HG02678 (cell line): Measurements from ENCODE around the gene ARIH1.
"Not testable (repeated sequence)": the region's sequence is repeated elsewhere in the genome, so short reads cannot be mapped to it uniquely, and the experiment has no call there.

Experiments
- ATAC-seq: cut with Tn5 transposase; IDR thresholded peaks from one replicate; pipeline ENCODE4 v1.9.1; 2021; ENCODE audit warnings: mild to moderate bottlenecking, moderate library complexity; ENCODE audit not compliant: unreplicated experiment

Gene ARIH1

GRCh38 chr15:72473614-72474465, at the start of gene ARIH1:
Gene ARIH1 (plus strand): TSS chr15:72474330. CDS start chr15:72474640, 310 bp downstream.
- ATAC-seq, result peak; percentile 85

GRCh38 chr15:72426753-72427152, 47.4 kb upstream of the ARIH1 start:
- ATAC-seq, result no peak

- ATAC-seq, result no peak
Observed at GRCh38 chr15:72437650-72438316, 36.3 kb upstream of the ARIH1 start.

- ATAC-seq, result not testable (repeated sequence)
Observed at GRCh38 chr15:72442848-72443247, 31.3 kb upstream of the ARIH1 start.

- no peak for ATAC-seq
Observed at GRCh38 chr15:72445426-72445825, 28.7 kb upstream of the ARIH1 start.

GRCh38 chr15:72450805-72451204, 23.3 kb upstream of the ARIH1 start:
- ATAC-seq, result no peak

- no peak for ATAC-seq
Observed at GRCh38 chr15:72451224-72451623, 22.9 kb upstream of the ARIH1 start.

GRCh38 chr15:72456684-72457083, 17.4 kb upstream of the ARIH1 start:
- no peak for ATAC-seq

- ATAC-seq, result no peak
Observed at GRCh38 chr15:72460402-72460801, 13.7 kb upstream of the ARIH1 start.

GRCh38 chr15:72463702-72464101, 10.4 kb upstream of the ARIH1 start:
- ATAC-seq, result no peak

GRCh38 chr15:72464251-72464650, 9.9 kb upstream of the ARIH1 start:
- ATAC-seq, result no peak

- ATAC-seq, result no peak
Observed at GRCh38 chr15:72468103-72468502, 6.0 kb upstream of the ARIH1 start.

- ATAC-seq, result no peak
Observed at GRCh38 chr15:72472992-72473610, 1.0 kb upstream of the ARIH1 start.

- peak; percentile 9 for ATAC-seq
Observed at GRCh38 chr15:72474466-72474911, 359 bp downstream of the ARIH1 start.

- ATAC-seq, result peak; percentile 36
Observed at GRCh38 chr15:72474912-72475628, 940 bp downstream of the ARIH1 start.

- ATAC-seq, result no peak
Observed at GRCh38 chr15:72475674-72476073, 1.5 kb downstream of the ARIH1 start.

GRCh38 chr15:72476330-72476729, 2.2 kb downstream of the ARIH1 start:
- not testable (repeated sequence) for ATAC-seq

- no peak for ATAC-seq
Observed at GRCh38 chr15:72481015-72481659, 7.0 kb downstream of the ARIH1 start.

GRCh38 chr15:72482275-72482674, 8.1 kb downstream of the ARIH1 start:
- ATAC-seq, result no peak

GRCh38 chr15:72483279-72483678, 9.1 kb downstream of the ARIH1 start:
- no peak for ATAC-seq
